Common myeloid progenitor, CD34-positive (primary cell): ENCODE results near the gene KIFAP3.

Source experiments
- CTCF ChIA-PET: fragments of 350-600 bp; sonication (Branson Sonifier 250); formaldehyde crosslinking; loops from one replicate; lab custom pipeline; 2021; ENCODE audit warnings: antibody characterized with exemption; lab: Charles Lee
- POLR2A ChIA-PET: fragments of 350-600 bp; sonication (Branson Sonifier 250); formaldehyde crosslinking; loops from one replicate; lab custom pipeline; 2021; ENCODE audit warnings: antibody characterized with exemption; lab: Charles Lee
- DNase-seq, 3 donors: peaks; one replicate each; pipeline versions ENCODE4 v3.0.0 to v3.0.0-alpha.2; 2013
- H3K27ac ChIP-seq, 2 experiments: 1 replicate in 1 of 2; 2 replicates in 1 of 2; pipeline ENCODE4 v1.7.0; 2013; ENCODE audit warnings: inconsistent platforms in 2 of 2, low read length in 2 of 2, mild to moderate bottlenecking in 2 of 2, low read depth in 1 of 2, moderate library complexity in 1 of 2; ENCODE audit not compliant: severe bottlenecking in 2 of 2, insufficient read depth in 1 of 2, poor library complexity in 1 of 2
- H3K27me3 ChIP-seq, 5 experiments: replicated peaks in 2 of 5; 1 replicate in 3 of 5; 2 replicates in 2 of 5; pipeline versions ENCODE4 v1.6.1 to v1.7.0; 2013; ENCODE audit warnings: low read length in 4 of 5, mild to moderate bottlenecking in 2 of 5, moderate library complexity in 2 of 5, inconsistent platforms in 1 of 5; ENCODE audit not compliant: insufficient read depth in 5 of 5, control insufficient read depth in 4 of 5
- H3K36me3 ChIP-seq, 4 experiments: 1 replicate in 2 of 4; 2 replicates in 2 of 4; pipeline versions ENCODE4 v1.6.1 to v1.7.0; 2013; ENCODE audit warnings: low read length in 3 of 4, control low read depth in 1 of 4, mild to moderate bottlenecking in 1 of 4; ENCODE audit not compliant: control insufficient read depth in 4 of 4, insufficient read depth in 4 of 4
- H3K4me1 ChIP-seq, 4 experiments: 1 replicate in 3 of 4; 2 replicates in 1 of 4; pipeline versions ENCODE4 v1.6.1 to v1.7.1; 2013; ENCODE audit warnings: low read length in 3 of 4, mild to moderate bottlenecking in 3 of 4, control low read depth in 1 of 4, inconsistent platforms in 1 of 4, moderate library complexity in 1 of 4; ENCODE audit not compliant: control insufficient read depth in 4 of 4, insufficient read depth in 4 of 4; ENCODE audit errors: control extremely low read depth in 1 of 4
- H3K4me3 ChIP-seq, 7 experiments: 1 replicate in 4 of 7; 2 replicates in 3 of 7; pipeline versions ENCODE4 v1.5.1 to v1.7.0; 2013; ENCODE audit warnings: mild to moderate bottlenecking in 7 of 7, low read length in 6 of 7, moderate library complexity in 6 of 7, inconsistent platforms in 2 of 7, low read depth in 2 of 7, control low read depth in 1 of 7; ENCODE audit not compliant: insufficient read depth in 4 of 7, control insufficient read depth in 1 of 7; ENCODE audit errors: extremely low read depth in 1 of 7
- H3K9me3 ChIP-seq, 5 experiments: 1 replicate in 4 of 5; 2 replicates in 1 of 5; pipeline versions ENCODE4 v1.6.1 to v1.7.1; 2013; ENCODE audit warnings: low read length in 4 of 5, mild to moderate bottlenecking in 2 of 5, inconsistent platforms in 1 of 5, low read depth in 1 of 5, moderate library complexity in 1 of 5; ENCODE audit not compliant: control insufficient read depth in 4 of 5, insufficient read depth in 2 of 5; ENCODE audit errors: control extremely low read depth in 1 of 5
- WGBS: methylation state at CpG from one replicate; pipeline ENCODE4 v1.1.5; 2013; ENCODE audit not compliant: insufficient coverage; 5-methylcytosine and 5-hydroxymethylcytosine counted together

KIFAP3 gene

DNA sequence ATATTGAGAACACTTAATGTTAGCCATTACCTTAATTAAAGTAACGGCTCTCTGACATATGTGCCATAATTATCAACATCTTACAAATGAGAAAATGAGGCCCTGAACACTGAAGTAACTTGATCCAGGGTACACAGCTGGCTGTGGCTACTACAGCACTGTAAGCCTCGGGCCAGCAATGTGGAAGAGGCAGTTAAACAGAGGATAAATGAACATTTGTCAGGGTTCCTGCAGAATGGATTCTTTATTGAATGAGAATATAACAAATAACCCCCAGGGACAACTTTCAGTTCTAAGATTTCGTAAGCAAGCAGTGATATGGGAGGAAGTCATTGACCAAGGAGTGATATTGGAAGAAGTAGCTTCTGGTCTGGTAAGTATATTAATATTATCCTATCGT, 110.3 kb downstream of the KIFAP3 start:
- 86% methylated on average over 1 of the region's 4 CpGs for WGBS

DNA sequence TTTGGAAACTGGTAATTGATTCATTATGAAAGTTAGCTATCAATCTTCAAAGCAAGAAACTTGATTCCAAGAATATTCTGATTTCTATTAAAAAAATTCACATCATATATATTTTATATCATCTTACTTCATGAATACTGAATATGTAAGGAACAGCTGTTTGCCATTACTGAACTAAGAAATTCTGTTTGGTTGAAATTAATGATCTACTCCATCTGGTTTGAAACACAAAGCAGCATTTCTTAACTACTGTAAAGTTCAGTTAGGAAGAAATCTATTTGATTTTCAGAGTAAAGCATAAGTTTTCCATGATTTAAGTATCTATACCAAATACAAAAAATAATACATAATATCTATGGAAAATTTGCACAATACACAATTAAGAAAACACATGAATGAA, 114.8 kb downstream of the KIFAP3 start:
- Histone ChIP-seq H3K9me3 (no peaks in the 10 kb centered on the region), H3K4me1 (no peaks in the 10 kb centered on the region), H3K27me3 (no peaks in the 10 kb centered on the region), H3K36me3 (no peaks in the 10 kb centered on the region), H3K27ac (no peak overlapping the region), H3K4me3 (no peak overlapping the region)
- no peak for DNase-seq
- POLR2A ChIA-PET: no interaction called here
- CTCF ChIA-PET: no interaction called here

More for the DNA sequence above, 110.3 kb downstream of the KIFAP3 start:
- H3K9me3 ChIP-seq: no peaks in the 10 kb centered on the region
- H3K36me3 ChIP-seq: no peaks in the 10 kb centered on the region
- no peak for DNase-seq
- ChIA-PET CTCF (no interaction called here), POLR2A (no interaction called here)
- no peaks in the 10 kb centered on the region for H3K4me1 ChIP-seq
- H3K27me3 ChIP-seq: no peaks in the 10 kb centered on the region
- no peak overlapping the region for H3K4me3 ChIP-seq
- no peak overlapping the region for H3K27ac ChIP-seq

DNA sequence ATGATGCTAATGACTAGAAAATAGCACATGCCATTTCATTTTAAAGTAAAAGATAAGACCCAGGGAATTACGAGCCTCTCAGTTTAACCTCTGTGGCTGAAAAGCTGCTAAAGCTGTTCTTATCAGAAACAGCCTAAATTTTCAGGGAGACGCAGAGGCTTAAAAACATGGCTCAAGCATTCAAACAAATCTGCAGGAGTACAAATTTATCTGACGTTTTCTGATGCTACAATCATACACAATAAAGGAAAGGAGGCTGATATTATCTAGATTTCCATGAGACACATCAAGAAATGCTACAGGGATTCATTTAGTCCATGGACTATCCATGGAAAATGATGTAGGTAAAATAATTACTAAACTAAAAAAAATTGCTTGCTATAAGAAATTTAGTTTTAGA, 115.5 kb downstream of the KIFAP3 start:
- ChIA-PET POLR2A (no interaction called here), CTCF (interaction anchor here (1.3 kb wide), 1 partner anchor 30 kb away, joined by 3 read pairs; no protein-coding TSS in a partner anchor)
- Histone ChIP-seq H3K36me3 (peaks cover 0 to 4% (median 0%) of the 10 kb centered on the region in 4 experiments), H3K27ac (no peak overlapping the region), H3K4me1 (no peaks in the 10 kb centered on the region), H3K4me3 (no peak overlapping the region), H3K9me3 (no peaks in the 10 kb centered on the region), H3K27me3 (no peaks in the 10 kb centered on the region)
- 100% methylated on average over 2 of the region's 3 CpGs for WGBS
- DNase-seq: no peak

DNA sequence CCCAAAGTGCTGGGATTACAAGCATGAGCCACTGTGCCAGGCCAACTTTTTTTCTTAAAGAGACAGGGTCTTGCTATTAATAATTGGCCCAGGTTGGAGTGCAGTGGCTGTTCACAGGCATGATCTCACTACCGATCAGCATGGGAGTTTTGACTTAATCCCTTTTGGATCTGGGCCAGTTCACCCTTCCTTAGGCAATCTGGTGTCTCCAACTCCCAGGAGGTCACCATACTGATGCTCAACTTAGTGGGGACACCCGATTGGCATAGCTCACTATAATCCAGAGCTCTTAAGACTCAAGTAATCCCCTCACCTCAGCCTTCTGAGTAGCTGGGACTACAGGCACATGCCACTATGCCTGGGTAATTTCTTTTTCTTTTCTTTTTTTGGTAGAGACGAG, 116.6 kb downstream of the KIFAP3 start:
- Histone ChIP-seq H3K4me3 (no peak overlapping the region), H3K4me1 (no peaks in the 10 kb centered on the region), H3K9me3 (no peaks in the 10 kb centered on the region), H3K27me3 (no peaks in the 10 kb centered on the region), H3K27ac (no peak overlapping the region), H3K36me3 (peaks cover 0 to 8% (median under 1%) of the 10 kb centered on the region in 4 experiments)
- CTCF ChIA-PET: no interaction called here
- 100% methylated on average over 2 of the region's 3 CpGs for WGBS
- no peak for DNase-seq
- POLR2A ChIA-PET: no interaction called here

DNA sequence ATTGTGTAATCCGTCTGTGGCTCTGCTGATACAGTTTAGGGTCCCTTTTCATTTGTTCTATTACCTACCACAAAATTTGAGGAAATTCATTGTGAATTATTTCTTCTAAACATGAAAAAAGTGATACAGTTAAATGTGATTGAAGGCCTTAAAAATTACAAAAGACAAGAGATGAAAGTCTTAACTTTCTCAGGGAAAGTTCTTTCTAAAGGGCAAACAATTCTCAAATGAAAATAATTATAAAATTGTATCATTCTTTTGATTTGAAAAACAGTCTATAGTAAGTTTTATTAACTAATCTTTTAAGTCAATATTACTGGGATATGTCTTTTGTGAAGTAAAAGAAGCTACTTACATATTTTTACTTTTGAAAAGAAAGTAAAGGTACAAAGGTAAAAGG, 123.4 kb downstream of the KIFAP3 start:
- ChIA-PET CTCF (no interaction called here), POLR2A (no interaction called here)
- Histone ChIP-seq H3K27me3 (no peaks in the 10 kb centered on the region), H3K4me3 (no peak overlapping the region), H3K36me3 (peaks cover 0 to 8% (median under 1%) of the 10 kb centered on the region in 4 experiments), H3K27ac (no peak overlapping the region), H3K9me3 (no peaks in the 10 kb centered on the region), H3K4me1 (no peaks in the 10 kb centered on the region)
- no peak for DNase-seq
- WGBS: no CpG with 5 or more reads among the region's 1 CpG

DNA sequence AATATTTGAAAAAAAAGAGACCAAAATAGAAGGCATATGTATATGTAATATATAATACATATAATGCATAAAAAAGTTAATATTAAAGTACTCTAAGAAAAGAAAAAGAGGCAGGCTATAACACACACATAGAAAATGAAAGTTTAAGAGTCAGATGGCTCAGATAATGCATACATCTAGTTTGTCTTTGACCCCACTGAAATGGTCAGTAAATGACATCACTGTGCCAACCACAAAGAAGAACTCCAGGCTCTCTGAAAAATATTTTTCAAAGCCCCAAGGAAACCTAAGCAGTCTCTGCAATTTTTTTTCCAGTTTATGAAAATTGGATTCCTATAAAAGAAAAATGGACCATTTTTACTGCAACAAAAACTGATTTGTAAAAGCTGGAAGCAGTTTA, 125.4 kb downstream of the KIFAP3 start:
- H3K9me3 ChIP-seq: no peaks in the 10 kb centered on the region
- H3K27ac ChIP-seq: no peak overlapping the region
- H3K4me1 ChIP-seq: no peaks in the 10 kb centered on the region
- no peaks in the 10 kb centered on the region for H3K27me3 ChIP-seq
- CTCF ChIA-PET: interaction anchor here (0.6 to 1.1 kb wide), 2 partner anchors 20 to 591 kb away, joined by 4 to 6 read pairs; no protein-coding TSS in a partner anchor
- peaks cover 0 to 6% (median under 1%) of the 10 kb centered on the region in 4 experiments for H3K36me3 ChIP-seq
- POLR2A ChIA-PET: no interaction called here
- no peak overlapping the region for H3K4me3 ChIP-seq
- DNase-seq: no peak

DNA sequence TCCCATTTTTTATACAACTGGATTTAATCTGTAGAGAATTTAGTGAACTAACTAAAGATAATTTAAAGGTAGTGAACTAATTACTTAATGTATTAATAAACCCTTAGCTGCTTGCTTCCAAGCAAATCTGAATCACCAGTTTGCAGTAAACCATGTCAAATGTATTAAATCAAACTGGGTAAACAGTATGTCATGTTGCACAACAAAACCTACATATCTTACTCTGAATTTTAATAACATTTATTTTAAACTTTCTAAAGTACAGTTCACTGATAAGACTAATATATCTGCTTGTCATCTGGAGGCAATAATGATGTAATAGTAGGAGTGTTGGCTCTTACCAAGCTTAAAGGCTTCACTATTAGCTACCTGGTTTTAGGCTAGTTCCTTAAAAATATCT, 128.3 kb downstream of the KIFAP3 start:
- no peaks in the 10 kb centered on the region for H3K4me1 ChIP-seq
- H3K4me3 ChIP-seq: no peak overlapping the region
- H3K27ac ChIP-seq: no peak overlapping the region
- H3K36me3 ChIP-seq: peaks cover 0 to 3% (median 0%) of the 10 kb centered on the region in 4 experiments
- H3K9me3 ChIP-seq: no peaks in the 10 kb centered on the region
- no peak for DNase-seq
- H3K27me3 ChIP-seq: no peaks in the 10 kb centered on the region
- CTCF ChIA-PET: no interaction called here
- POLR2A ChIA-PET: no interaction called here
